Endothelial cell of umbilical vein (primary cell): ENCODE results near the gene CFTR.

Source experiments
- CTCF ChIP-seq, 2 donors: IDR thresholded peaks; 1 replicate in 1 of 2; 2 replicates in 1 of 2; pipeline ENCODE4 v1.5.1; 2011; ENCODE audit warnings: low read length in 2 of 2, mild to moderate bottlenecking in 2 of 2, moderate library complexity in 2 of 2, control low read depth in 1 of 2, inconsistent platforms in 1 of 2, low read depth in 1 of 2; ENCODE audit not compliant: insufficient read depth in 1 of 2; ENCODE audit errors: extremely low read depth in 1 of 2
- EZH2 ChIP-seq: IDR thresholded peaks from 2 replicates; pipeline ENCODE4 v1.6.1; 2012; ENCODE audit warnings: borderline replicate concordance, low read depth, mild to moderate bottlenecking, moderate library complexity, low read length, inconsistent platforms; ENCODE audit not compliant: severe bottlenecking
- FOS ChIP-seq: IDR thresholded peaks from 2 replicates; pipeline ENCODE4 v1.6.1; 2011; ENCODE audit warnings: mild to moderate bottlenecking, low read length, moderate library complexity, borderline replicate concordance; ENCODE audit not compliant: insufficient read depth
- GATA2 ChIP-seq: IDR thresholded peaks from 2 replicates; pipeline ENCODE4 v1.7.0; 2011; ENCODE audit warnings: low read depth, mild to moderate bottlenecking, moderate library complexity, mixed read lengths, low read length; ENCODE audit not compliant: insufficient read length, insufficient read depth
- JUN ChIP-seq: IDR thresholded peaks from 2 replicates; pipeline ENCODE4 v1.6.1; 2011; ENCODE audit warnings: borderline replicate concordance, low read depth; ENCODE audit not compliant: insufficient read length, insufficient read depth
- MAX ChIP-seq: IDR thresholded peaks from 2 replicates; pipeline ENCODE4 v1.6.1; 2011; ENCODE audit not compliant: insufficient read depth, insufficient read length
- MYC ChIP-seq: IDR thresholded peaks from one replicate; pipeline ENCODE4 v1.6.1; 2011; ENCODE audit warnings: mild to moderate bottlenecking, low read depth, low read length
- POLR2A ChIP-seq: IDR thresholded peaks from 2 replicates; pipeline ENCODE4 v1.6.1; 2012; ENCODE audit warnings: low read depth, mild to moderate bottlenecking, control low read depth, low read length
- POLR2AphosphoS5 ChIP-seq: IDR thresholded peaks from 2 replicates; pipeline ENCODE4 v1.6.1; 2012; ENCODE audit warnings: low read depth, mild to moderate bottlenecking, control low read depth, low read length, moderate library complexity; ENCODE audit not compliant: insufficient read depth

GRCh38 chr7:117479225-117480054, at the start of gene CFTR:
- TF ChIP-seq CTCF (IDR thresholded peaks at IDR 0.05; ENCODE audit: extremely low read depth in 1 of 2, insufficient read depth in 1 of 2, low read depth in 1 of 2, low read length in 2 of 2) (no peak), POLR2AphosphoS5 (no peak), MYC (no peak), EZH2 (peak; percentile 62), FOS (no peak), POLR2A (no peak), MAX (no peak), JUN (no peak), GATA2 (no peak)
